ENCODE data around the gene PSMD11. TPM values are rescaled to one million over a fixed set of nuclear protein-coding genes. Genes with fewer than 3 reads are reported as not detected.

Gene PSMD11
- total RNA-seq, 1 experiment from 2014 or later = 169 TPM

- no peak overlapping the region for H2BK15ac ChIP-seq (ENCODE audit: low read depth, low read length)
- H4K91ac ChIP-seq (ENCODE audit: insufficient read length, low read depth, low read length) = no peak overlapping the region
- H3K18ac ChIP-seq (ENCODE audit: insufficient read length, low read depth, low read length) = peak overlapping the region; percentile 22
- WGBS (ENCODE audit: extremely low coverage, insufficient read length, low lambda C conversion rate) = no CpG with 5 or more reads among the region's 17 CpGs
- H3K23ac ChIP-seq (ENCODE audit: insufficient read length, low read depth, low read length) = no peak overlapping the region
- H3T11ph ChIP-seq (ENCODE audit: low read length) = no peak overlapping the region
- Mint-ChIP-seq H3K27me3 (ENCODE audit: low read depth) (peaks cover 10% of the 10 kb centered on the region), H3K36me3 (ENCODE audit: insufficient read depth in 1 of 3, low read depth in 3 of 3) (no peaks in the 10 kb centered on the region), H3K4me1 (peaks cover 66 to 74% of the 10 kb centered on the region in 2 experiments), H3K4me3 (peak overlapping the region; percentile 61 to 78), H3K27ac (peak overlapping the region; percentile 44 to 91 (median 63); a peak in 5 of 7 replicates), H3K9me3 (no peaks in the 10 kb centered on the region)
- H4K20me1 ChIP-seq (ENCODE audit: control insufficient read depth, insufficient read depth, insufficient read length) = no peaks in the 10 kb centered on the region
- H2BK20ac ChIP-seq (ENCODE audit: low read depth, low read length, poor library complexity, severe bottlenecking) = peak overlapping the region; percentile 34
- H2AK5ac ChIP-seq (ENCODE audit: insufficient read length, low read length) = no peak overlapping the region
- no peak overlapping the region for H2BK12ac ChIP-seq (ENCODE audit: insufficient read length, low read depth, low read length)
- H4K8ac ChIP-seq (replicated peaks; ENCODE audit: insufficient read length, low read depth, low read length) = no peak overlapping the region
- no peak overlapping the region; the same call in 1 of the 2 replicates for H3K4ac ChIP-seq (ENCODE audit: low read depth, low read length)
- no peak overlapping the region for H3K56ac ChIP-seq (ENCODE audit: insufficient read length, low read depth, low read length)
- H3K4me2 ChIP-seq (ENCODE audit: insufficient read depth, insufficient read length, low read length) = peak overlapping the region; percentile 57
- no peaks in the 10 kb centered on the region for H3K9me3 ChIP-seq (ENCODE audit: control insufficient read depth, low read depth, low read length)
- no peaks in the 10 kb centered on the region for H3K79me1 ChIP-seq (ENCODE audit: insufficient read depth, low read depth, low read length, poor library complexity, severe bottlenecking)
- peaks cover 22% of the 10 kb centered on the region; the same call in 1 of the 2 replicates for H3K4me1 ChIP-seq (ENCODE audit: insufficient read depth, low read length)
- H2BK5ac ChIP-seq (ENCODE audit: insufficient read length, low read length) = no peak overlapping the region
- no peak for TF ChIP-seq CTCF (conservative IDR thresholded peaks at IDR 0.05)
- no peaks in the 10 kb centered on the region for H3K79me2 ChIP-seq (ENCODE audit: insufficient read depth, low read length)
- no peak overlapping the region for H4K5ac ChIP-seq (ENCODE audit: insufficient read length, low read depth, low read length)
- H3K9ac ChIP-seq (ENCODE audit: extremely low read depth, insufficient read length, low read length) = peak overlapping the region; percentile 69
- DNase-seq = peak; percentile 55
- H3K27me3 ChIP-seq (ENCODE audit: insufficient read depth, low read length) = no peaks in the 10 kb centered on the region
- peak overlapping the region; percentile 26; the same call in 1 of the 2 replicates for H3K14ac ChIP-seq (ENCODE audit: insufficient read depth, low read length)
- no peak overlapping the region for H2AFZ ChIP-seq (ENCODE audit: low read length)
- H2BK120ac ChIP-seq (ENCODE audit: low read depth, low read length, poor library complexity, severe bottlenecking) = no peak overlapping the region
- H3K27ac ChIP-seq (ENCODE audit: insufficient read length, low read depth, low read length) = no peak overlapping the region
- H3K23me2 ChIP-seq (ENCODE audit: insufficient read length, low read depth, low read length, poor library complexity, severe bottlenecking) = peaks cover 5% of the 10 kb centered on the region
These were observed 75.9 kb downstream of the PSMD11 start for GRCh38 chr17:32520104-32520701.
